HUES6 (cell line): ENCODE data around the gene PDK4.
"Not testable (repeated sequence)": the region's sequence is repeated elsewhere in the genome, so short reads cannot be mapped to it uniquely, and the experiment has no call there.

Experiments used
- H3K27ac ChIP-seq: 2 replicates; pipeline ENCODE4 v1.7.0; 2013; ENCODE audit warnings: low read depth, mild to moderate bottlenecking, low read length, inconsistent platforms
- H3K27me3 ChIP-seq: 2 replicates; pipeline ENCODE4 v1.6.1; 2013; ENCODE audit warnings: low read length; ENCODE audit not compliant: control insufficient read depth, insufficient read depth
- H3K36me3 ChIP-seq: 2 replicates; pipeline ENCODE4 v1.6.1; 2013; ENCODE audit warnings: low read length; ENCODE audit not compliant: control insufficient read depth, insufficient read depth
- H3K4me1 ChIP-seq: 2 replicates; pipeline ENCODE4 v1.6.1; 2013; ENCODE audit warnings: low read length; ENCODE audit not compliant: control insufficient read depth, insufficient read depth
- H3K4me3 ChIP-seq: 2 replicates; pipeline ENCODE4 v1.5.1; 2013; ENCODE audit warnings: low read depth, low read length
- H3K9ac ChIP-seq: one replicate; pipeline ENCODE4 v1.6.1; 2013; ENCODE audit warnings: mild to moderate bottlenecking, low read length
- H3K9me3 ChIP-seq: 2 replicates; pipeline ENCODE4 v1.6.1; 2013; ENCODE audit warnings: low read depth, low read length; ENCODE audit not compliant: control insufficient read depth, insufficient read depth

PDK4 gene

GRCh38 chr7:95604397-95604796 lies 8.1 kb upstream of the PDK4 start:
- Histone ChIP-seq H3K4me1 (peaks cover 13% of the 10 kb centered on the region), H3K27me3 (peaks cover 46% of the 10 kb centered on the region)
- not testable (repeated sequence) for H3K9me3 ChIP-seq, H3K4me3 ChIP-seq, H3K27ac ChIP-seq, H3K36me3 ChIP-seq, H3K9ac ChIP-seq

GRCh38 chr7:95602421-95602820 lies 6.1 kb upstream of the PDK4 start:
- Histone ChIP-seq H3K4me1 (no peaks in the 10 kb centered on the region), H3K9ac (no peak overlapping the region), H3K36me3 (no peaks in the 10 kb centered on the region), H3K27ac (no peak overlapping the region), H3K9me3 (peaks cover 6% of the 10 kb centered on the region), H3K4me3 (no peak overlapping the region), H3K27me3 (peaks cover 48% of the 10 kb centered on the region)

- Histone ChIP-seq H3K9me3 (peaks cover 6% of the 10 kb centered on the region), H3K27me3 (peaks cover 53% of the 10 kb centered on the region), H3K9ac (no peak overlapping the region)
Observed at GRCh38 chr7:95601316-95601715, 5.0 kb upstream of the PDK4 start.

GRCh38 chr7:95599069-95599468 lies 2.8 kb upstream of the PDK4 start:
- no peaks in the 10 kb centered on the region for H3K9me3 ChIP-seq

More at GRCh38 chr7:95601316-95601715, 5.0 kb upstream of the PDK4 start:
- Histone ChIP-seq H3K36me3 (no peaks in the 10 kb centered on the region), H3K4me3 (no peak overlapping the region), H3K4me1 (no peaks in the 10 kb centered on the region), H3K27ac (no peak overlapping the region)

GRCh38 chr7:95598511-95598910 lies 2.2 kb upstream of the PDK4 start:
- Histone ChIP-seq H3K27ac (no peak overlapping the region), H3K36me3 (no peaks in the 10 kb centered on the region), H3K27me3 (peaks cover 79% of the 10 kb centered on the region)

More at GRCh38 chr7:95599069-95599468, 2.8 kb upstream of the PDK4 start:
- Histone ChIP-seq H3K36me3 (no peaks in the 10 kb centered on the region), H3K27ac (no peak overlapping the region), H3K27me3 (peaks cover 76% of the 10 kb centered on the region), H3K4me3 (no peak overlapping the region), H3K4me1 (no peaks in the 10 kb centered on the region), H3K9ac (no peak overlapping the region)

GRCh38 chr7:95595746-95596197 lies 544 bp downstream of the PDK4 start:
- no peaks in the 10 kb centered on the region for H3K4me1 ChIP-seq
- H3K27ac ChIP-seq = no peak overlapping the region
- no peaks in the 10 kb centered on the region for H3K36me3 ChIP-seq
- H3K4me3 ChIP-seq = peak overlapping the region; percentile 96
- H3K27me3 ChIP-seq = peaks cover 82% of the 10 kb centered on the region
- H3K9me3 ChIP-seq = no peaks in the 10 kb centered on the region
- H3K9ac ChIP-seq = no peak overlapping the region

More at GRCh38 chr7:95598511-95598910, 2.2 kb upstream of the PDK4 start:
- no peaks in the 10 kb centered on the region for H3K9me3 ChIP-seq
- H3K9ac ChIP-seq = no peak overlapping the region
- H3K4me1 ChIP-seq = no peaks in the 10 kb centered on the region
- no peak overlapping the region for H3K4me3 ChIP-seq

GRCh38 chr7:95594185-95594584 lies 2.1 kb downstream of the PDK4 start:
- peaks cover 68% of the 10 kb centered on the region for H3K27me3 ChIP-seq
- no peaks in the 10 kb centered on the region for H3K9me3 ChIP-seq

GRCh38 chr7:95593343-95593742 lies 3.0 kb downstream of the PDK4 start:
- Histone ChIP-seq H3K4me3 (no peak overlapping the region), H3K27me3 (peaks cover 60% of the 10 kb centered on the region), H3K27ac (no peak overlapping the region), H3K9ac (no peak overlapping the region), H3K4me1 (no peaks in the 10 kb centered on the region), H3K9me3 (no peaks in the 10 kb centered on the region), H3K36me3 (no peaks in the 10 kb centered on the region)

More at GRCh38 chr7:95594185-95594584, 2.1 kb downstream of the PDK4 start:
- no peaks in the 10 kb centered on the region for H3K4me1 ChIP-seq
- H3K4me3 ChIP-seq = no peak overlapping the region
- H3K27ac ChIP-seq = no peak overlapping the region
- no peaks in the 10 kb centered on the region for H3K36me3 ChIP-seq
- no peak overlapping the region for H3K9ac ChIP-seq

GRCh38 chr7:95592570-95592969 lies 3.7 kb downstream of the PDK4 start:
- Histone ChIP-seq H3K9ac (no peak overlapping the region), H3K9me3 (no peaks in the 10 kb centered on the region), H3K27ac (no peak overlapping the region), H3K36me3 (no peaks in the 10 kb centered on the region), H3K27me3 (peaks cover 53% of the 10 kb centered on the region), H3K4me3 (no peak overlapping the region), H3K4me1 (no peaks in the 10 kb centered on the region)

GRCh38 chr7:95590387-95591248 lies 5.7 kb downstream of the PDK4 start:
- no peak overlapping the region for H3K4me3 ChIP-seq
- no peaks in the 10 kb centered on the region for H3K36me3 ChIP-seq
- no peak overlapping the region for H3K9ac ChIP-seq
- no peaks in the 10 kb centered on the region for H3K4me1 ChIP-seq
- H3K27ac ChIP-seq = no peak overlapping the region
- H3K27me3 ChIP-seq = peaks cover 34% of the 10 kb centered on the region
- H3K9me3 ChIP-seq = no peaks in the 10 kb centered on the region

- Histone ChIP-seq H3K9ac (no peak overlapping the region), H3K4me3 (no peak overlapping the region), H3K27ac (no peak overlapping the region), H3K4me1 (no peaks in the 10 kb centered on the region), H3K36me3 (no peaks in the 10 kb centered on the region), H3K27me3 (peaks cover 25% of the 10 kb centered on the region), H3K9me3 (no peaks in the 10 kb centered on the region)
Observed at GRCh38 chr7:95589766-95590165, 6.5 kb downstream of the PDK4 start.
